Common myeloid progenitor, CD34-positive (primary cell): ENCODE measurements around the gene FRMPD1.

ENCODE experiments used
- CTCF ChIA-PET: fragments of 350-600 bp; sonication (Branson Sonifier 250); formaldehyde crosslinking; loops from one replicate; lab custom pipeline; 2021; ENCODE audit warnings: antibody characterized with exemption; lab: Charles Lee
- POLR2A ChIA-PET: fragments of 350-600 bp; sonication (Branson Sonifier 250); formaldehyde crosslinking; loops from one replicate; lab custom pipeline; 2021; ENCODE audit warnings: antibody characterized with exemption; lab: Charles Lee
- DNase-seq, 3 donors: peaks; one replicate each; pipeline versions ENCODE4 v3.0.0 to v3.0.0-alpha.2; 2013
- H3K27ac ChIP-seq, 2 experiments: 1 replicate in 1 of 2; 2 replicates in 1 of 2; pipeline ENCODE4 v1.7.0; 2013; ENCODE audit warnings: inconsistent platforms in 2 of 2, low read length in 2 of 2, mild to moderate bottlenecking in 2 of 2, low read depth in 1 of 2, moderate library complexity in 1 of 2; ENCODE audit not compliant: severe bottlenecking in 2 of 2, insufficient read depth in 1 of 2, poor library complexity in 1 of 2
- H3K27me3 ChIP-seq, 5 experiments: replicated peaks in 2 of 5; 1 replicate in 3 of 5; 2 replicates in 2 of 5; pipeline versions ENCODE4 v1.6.1 to v1.7.0; 2013; ENCODE audit warnings: low read length in 4 of 5, mild to moderate bottlenecking in 2 of 5, moderate library complexity in 2 of 5, inconsistent platforms in 1 of 5; ENCODE audit not compliant: insufficient read depth in 5 of 5, control insufficient read depth in 4 of 5
- H3K36me3 ChIP-seq, 4 experiments: 1 replicate in 2 of 4; 2 replicates in 2 of 4; pipeline versions ENCODE4 v1.6.1 to v1.7.0; 2013; ENCODE audit warnings: low read length in 3 of 4, control low read depth in 1 of 4, mild to moderate bottlenecking in 1 of 4; ENCODE audit not compliant: control insufficient read depth in 4 of 4, insufficient read depth in 4 of 4
- H3K4me1 ChIP-seq, 4 experiments: 1 replicate in 3 of 4; 2 replicates in 1 of 4; pipeline versions ENCODE4 v1.6.1 to v1.7.1; 2013; ENCODE audit warnings: low read length in 3 of 4, mild to moderate bottlenecking in 3 of 4, control low read depth in 1 of 4, inconsistent platforms in 1 of 4, moderate library complexity in 1 of 4; ENCODE audit not compliant: control insufficient read depth in 4 of 4, insufficient read depth in 4 of 4; ENCODE audit errors: control extremely low read depth in 1 of 4
- H3K4me3 ChIP-seq, 7 experiments: 1 replicate in 4 of 7; 2 replicates in 3 of 7; pipeline versions ENCODE4 v1.5.1 to v1.7.0; 2013; ENCODE audit warnings: mild to moderate bottlenecking in 7 of 7, low read length in 6 of 7, moderate library complexity in 6 of 7, inconsistent platforms in 2 of 7, low read depth in 2 of 7, control low read depth in 1 of 7; ENCODE audit not compliant: insufficient read depth in 4 of 7, control insufficient read depth in 1 of 7; ENCODE audit errors: extremely low read depth in 1 of 7
- H3K9me3 ChIP-seq, 5 experiments: 1 replicate in 4 of 5; 2 replicates in 1 of 5; pipeline versions ENCODE4 v1.6.1 to v1.7.1; 2013; ENCODE audit warnings: low read length in 4 of 5, mild to moderate bottlenecking in 2 of 5, inconsistent platforms in 1 of 5, low read depth in 1 of 5, moderate library complexity in 1 of 5; ENCODE audit not compliant: control insufficient read depth in 4 of 5, insufficient read depth in 2 of 5; ENCODE audit errors: control extremely low read depth in 1 of 5
- WGBS: methylation state at CpG from one replicate; pipeline ENCODE4 v1.1.5; 2013; ENCODE audit not compliant: insufficient coverage; 5-methylcytosine and 5-hydroxymethylcytosine counted together

FRMPD1 gene

GRCh38 chr9:37729499-37729898 is 78.7 kb downstream of the FRMPD1 start:
- CTCF ChIA-PET = no interaction called here
- DNase-seq = no peak
- no peaks in the 10 kb centered on the region for H3K36me3 ChIP-seq
- WGBS = 92% methylated on average over 8 of the region's 9 CpGs
- H3K9me3 ChIP-seq = peaks cover 0 to 1% (median 0%) of the 10 kb centered on the region in 5 experiments
- H3K4me1 ChIP-seq = no peaks in the 10 kb centered on the region
- no peak overlapping the region for H3K4me3 ChIP-seq
- H3K27me3 ChIP-seq = peaks cover 0 to 3% (median 0%) of the 10 kb centered on the region in 5 experiments
- no peak overlapping the region for H3K27ac ChIP-seq
- POLR2A ChIA-PET = no interaction called here

GRCh38 chr9:37730256-37730655 is 79.5 kb downstream of the FRMPD1 start:
- Histone ChIP-seq H3K36me3 (no peaks in the 10 kb centered on the region), H3K9me3 (peaks cover 0 to under 1% (median 0%) of the 10 kb centered on the region in 5 experiments), H3K27ac (no peak overlapping the region), H3K27me3 (peaks cover 0 to 3% (median 0%) of the 10 kb centered on the region in 5 experiments), H3K4me1 (no peaks in the 10 kb centered on the region), H3K4me3 (no peak overlapping the region)
- ChIA-PET POLR2A (interaction anchor here (0.7 kb wide), 1 partner anchor 742 kb away, joined by 3 read pairs; no protein-coding TSS in a partner anchor), CTCF (no interaction called here)
- no CpG with 5 or more reads among the region's 3 CpGs for whole genome bisulfite sequencing
- DNase-seq = no peak

GRCh38 chr9:37730839-37731238 is 80.1 kb downstream of the FRMPD1 start:
- Histone ChIP-seq H3K4me3 (no peak overlapping the region), H3K4me1 (no peaks in the 10 kb centered on the region), H3K27me3 (peaks cover 0 to 3% (median 0%) of the 10 kb centered on the region in 5 experiments), H3K27ac (no peak overlapping the region), H3K9me3 (no peaks in the 10 kb centered on the region), H3K36me3 (no peaks in the 10 kb centered on the region)
- 84% methylated on average over 4 of the region's 5 CpGs for WGBS
- no peak for DNase-seq
- POLR2A ChIA-PET = interaction anchor here (0.7 kb wide), 1 partner anchor 741 kb away, joined by 3 read pairs; no protein-coding TSS in a partner anchor
- CTCF ChIA-PET = no interaction called here

- Histone ChIP-seq H3K4me3 (no peak overlapping the region), H3K4me1 (no peaks in the 10 kb centered on the region), H3K9me3 (no peaks in the 10 kb centered on the region), H3K27ac (no peak overlapping the region), H3K27me3 (peaks cover 0 to 3% (median 0%) of the 10 kb centered on the region in 5 experiments), H3K36me3 (no peaks in the 10 kb centered on the region)
- 100% methylated on average over 3 of the region's 10 CpGs for WGBS
- DNase-seq = no peak
- ChIA-PET POLR2A (no interaction called here), CTCF (interaction anchor here (1.2 kb wide), 1 partner anchor 16 kb away, joined by 3 read pairs; no protein-coding TSS in a partner anchor)
These were observed 81.5 kb downstream of the FRMPD1 start for GRCh38 chr9:37732086-37732741.

DNA sequence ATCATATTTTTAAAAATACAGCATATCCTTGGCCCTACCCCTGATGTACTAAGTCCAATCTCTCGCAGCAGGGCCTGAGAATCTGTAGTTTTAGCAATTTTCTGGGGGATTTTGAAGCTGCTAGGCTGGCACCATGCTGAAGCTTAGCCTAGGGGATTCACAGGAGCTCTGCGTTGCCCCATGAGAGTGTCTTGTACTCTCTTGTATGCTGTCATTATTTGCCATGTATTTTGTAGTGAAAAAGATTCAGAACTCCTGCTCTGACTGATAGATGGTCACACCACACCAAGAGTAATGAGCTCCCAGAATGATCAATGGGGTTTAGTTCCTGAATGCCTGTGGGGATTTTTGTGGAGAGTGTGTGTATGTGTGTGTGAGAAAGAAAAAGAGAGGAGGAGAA is 82.2 kb downstream of the FRMPD1 start:
- no peak overlapping the region for H3K4me3 ChIP-seq
- POLR2A ChIA-PET = no interaction called here
- H3K36me3 ChIP-seq = no peaks in the 10 kb centered on the region
- peaks cover 0 to 3% (median 0%) of the 10 kb centered on the region in 5 experiments for H3K27me3 ChIP-seq
- no peaks in the 10 kb centered on the region for H3K9me3 ChIP-seq
- DNase-seq = no peak
- H3K27ac ChIP-seq = no peak overlapping the region
- 92% methylated on average over 2 of the region's 2 CpGs for WGBS
- CTCF ChIA-PET = interaction anchor here (1.2 to 1.4 kb wide), 2 partner anchors 15 to 16 kb away, joined by 3 to 5 read pairs; no protein-coding TSS in a partner anchor
- H3K4me1 ChIP-seq = no peaks in the 10 kb centered on the region

- 85% methylated on average over 5 of the region's 5 CpGs for WGBS
- no peaks in the 10 kb centered on the region for H3K36me3 ChIP-seq
- no peak for DNase-seq
- peaks cover 0 to 2% (median 0%) of the 10 kb centered on the region in 5 experiments for H3K27me3 ChIP-seq
- H3K9me3 ChIP-seq = no peaks in the 10 kb centered on the region
- CTCF ChIA-PET = no interaction called here
- H3K4me1 ChIP-seq = no peaks in the 10 kb centered on the region
- no peak overlapping the region for H3K27ac ChIP-seq
- POLR2A ChIA-PET = no interaction called here
- H3K4me3 ChIP-seq = no peak overlapping the region
These were observed 88.5 kb downstream of the FRMPD1 start for GRCh38 chr9:37739222-37739621.

GRCh38 chr9:37740128-37740527 is 89.4 kb downstream of the FRMPD1 start:
- Histone ChIP-seq H3K9me3 (no peaks in the 10 kb centered on the region), H3K4me3 (no peak overlapping the region), H3K27ac (no peak overlapping the region), H3K4me1 (no peaks in the 10 kb centered on the region), H3K27me3 (peaks cover 0 to 2% (median 0%) of the 10 kb centered on the region in 5 experiments), H3K36me3 (no peaks in the 10 kb centered on the region)
- POLR2A ChIA-PET = no interaction called here
- no peak for DNase-seq
- CTCF ChIA-PET = interaction anchor here (0.7 kb wide), 1 partner anchor 42 kb away, joined by 3 read pairs; no protein-coding TSS in a partner anchor
- WGBS = 96% methylated on average over 16 of the region's 16 CpGs
